DOHH2 (cell line): ENCODE data around the gene NRF1.

Source experiments
- H3F3A ChIP-seq: fragments of 200-600 bp; sonication (generic), shearing (Covaris generic); 2 replicates; pipeline ENCODE4 v1.6.0; 2016; ENCODE audit warnings: antibody characterized with exemption, mild to moderate bottlenecking; ENCODE audit not compliant: control insufficient read depth, insufficient read depth
- H3K27ac ChIP-seq: fragments of 200-600 bp; sonication (generic); 2 replicates; pipeline ENCODE4 v1.5.1; 2014; ENCODE audit warnings: low read depth, mild to moderate bottlenecking, low read length, moderate library complexity
- H3K27me3 ChIP-seq: fragments of 200-600 bp; sonication (generic); 2 replicates; pipeline ENCODE4 v1.6.1; 2014; ENCODE audit warnings: mild to moderate bottlenecking, low read length, mixed read lengths; ENCODE audit not compliant: control insufficient read depth
- H3K36me3 ChIP-seq: fragments of 200-600 bp; sonication (generic); 2 replicates; pipeline ENCODE4 v1.6.1; 2014; ENCODE audit warnings: mild to moderate bottlenecking, low read length, moderate library complexity, mixed read lengths; ENCODE audit not compliant: control insufficient read depth
- H3K4me1 ChIP-seq: fragments of 200-600 bp; sonication (generic); 2 replicates; pipeline ENCODE4 v1.6.1; 2014; ENCODE audit warnings: mild to moderate bottlenecking, low read length, mixed read lengths; ENCODE audit not compliant: control insufficient read depth
- H3K4me2 ChIP-seq: fragments of 200-600 bp; sonication (generic); 2 replicates; pipeline ENCODE4 v1.6.0; 2014; ENCODE audit warnings: mild to moderate bottlenecking, low read length, moderate library complexity
- H3K4me3 ChIP-seq: fragments of 200-600 bp; sonication (generic); 2 replicates; pipeline ENCODE4 v1.5.1; 2014; ENCODE audit warnings: mild to moderate bottlenecking, low read length, mixed read lengths
- H3K79me2 ChIP-seq: fragments of 200-600 bp; sonication (generic); 2 replicates; pipeline ENCODE4 v1.6.1; 2014; ENCODE audit warnings: mild to moderate bottlenecking, low read length, mixed read lengths; ENCODE audit not compliant: control insufficient read depth
- H3K9me2 ChIP-seq: fragments of 200-600 bp; sonication (generic); replicated peaks from 2 replicates; pipeline ENCODE4 v1.6.1; 2014; ENCODE audit warnings: mild to moderate bottlenecking, low read length, mixed read lengths; ENCODE audit not compliant: control insufficient read depth
- H3K9me3 ChIP-seq: fragments of 200-600 bp; sonication (generic); 2 replicates; pipeline ENCODE4 v1.6.1; 2014; ENCODE audit warnings: antibody characterized with exemption, low read length, mixed read lengths; ENCODE audit not compliant: control insufficient read depth, insufficient read depth
- H4K20me1 ChIP-seq: fragments of 200-600 bp; sonication (generic); 2 replicates; pipeline ENCODE4 v1.6.0; 2014; ENCODE audit warnings: low read depth, mild to moderate bottlenecking, antibody characterized with exemption, low read length, moderate library complexity; ENCODE audit not compliant: control insufficient read depth, insufficient read depth
- EZH2phosphoT487 ChIP-seq: fragments of 200-600 bp; sonication (generic); IDR thresholded peaks from 2 replicates; pipeline ENCODE4 v1.6.1; 2017; ENCODE audit warnings: borderline replicate concordance, mild to moderate bottlenecking, antibody characterized with exemption, low read length, moderate library complexity, mixed read lengths
- TF ChIP-seq, protein P1 (sequence below): fragments of 200-600 bp; sonication (generic); IDR thresholded peaks from one replicate; pipeline ENCODE4 v1.5.1; 2014; ENCODE audit warnings: antibody characterized with exemption, mild to moderate bottlenecking, low read depth, low read length; ENCODE audit not compliant: poor library complexity, severe bottlenecking

Gene NRF1

DNA sequence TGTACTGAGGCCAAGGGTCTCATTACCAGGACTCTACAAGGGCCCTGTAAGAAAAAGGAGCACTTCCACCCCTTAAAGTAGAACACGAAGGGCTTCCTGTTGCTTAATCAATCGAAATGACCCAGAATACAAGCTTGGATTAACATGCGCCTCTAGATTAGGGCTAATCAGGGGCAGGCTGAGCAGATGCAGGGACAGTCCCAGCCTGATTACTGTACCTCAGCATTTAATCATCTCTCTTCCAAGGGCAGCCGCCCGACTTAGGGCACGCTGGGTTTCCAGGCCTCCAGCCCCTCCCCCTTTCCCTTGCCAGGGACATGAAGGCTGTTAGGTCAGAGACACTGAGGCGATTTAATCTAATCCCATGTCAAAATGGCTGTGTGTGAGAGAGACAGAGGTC, 138.6 kb downstream of the NRF1 start:
- Histone ChIP-seq H3K9me2 (no peaks in the 10 kb centered on the region), H3K36me3 (peaks cover 12% of the 10 kb centered on the region), H3F3A (no peaks in the 10 kb centered on the region), H3K4me1 (no peaks in the 10 kb centered on the region), H3K9me3 (no peaks in the 10 kb centered on the region), H3K4me3 (no peak overlapping the region), H3K79me2 (no peaks in the 10 kb centered on the region), H4K20me1 (no peaks in the 10 kb centered on the region), H3K27me3 (no peaks in the 10 kb centered on the region), H3K27ac (no peak overlapping the region), H3K4me2 (no peak overlapping the region)
- TF ChIP-seq, protein P1, sequence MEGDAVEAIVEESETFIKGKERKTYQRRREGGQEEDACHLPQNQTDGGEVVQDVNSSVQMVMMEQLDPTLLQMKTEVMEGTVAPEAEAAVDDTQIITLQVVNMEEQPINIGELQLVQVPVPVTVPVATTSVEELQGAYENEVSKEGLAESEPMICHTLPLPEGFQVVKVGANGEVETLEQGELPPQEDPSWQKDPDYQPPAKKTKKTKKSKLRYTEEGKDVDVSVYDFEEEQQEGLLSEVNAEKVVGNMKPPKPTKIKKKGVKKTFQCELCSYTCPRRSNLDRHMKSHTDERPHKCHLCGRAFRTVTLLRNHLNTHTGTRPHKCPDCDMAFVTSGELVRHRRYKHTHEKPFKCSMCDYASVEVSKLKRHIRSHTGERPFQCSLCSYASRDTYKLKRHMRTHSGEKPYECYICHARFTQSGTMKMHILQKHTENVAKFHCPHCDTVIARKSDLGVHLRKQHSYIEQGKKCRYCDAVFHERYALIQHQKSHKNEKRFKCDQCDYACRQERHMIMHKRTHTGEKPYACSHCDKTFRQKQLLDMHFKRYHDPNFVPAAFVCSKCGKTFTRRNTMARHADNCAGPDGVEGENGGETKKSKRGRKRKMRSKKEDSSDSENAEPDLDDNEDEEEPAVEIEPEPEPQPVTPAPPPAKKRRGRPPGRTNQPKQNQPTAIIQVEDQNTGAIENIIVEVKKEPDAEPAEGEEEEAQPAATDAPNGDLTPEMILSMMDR, result no peak
- TF ChIP-seq EZH2phosphoT487, result no peak

DNA sequence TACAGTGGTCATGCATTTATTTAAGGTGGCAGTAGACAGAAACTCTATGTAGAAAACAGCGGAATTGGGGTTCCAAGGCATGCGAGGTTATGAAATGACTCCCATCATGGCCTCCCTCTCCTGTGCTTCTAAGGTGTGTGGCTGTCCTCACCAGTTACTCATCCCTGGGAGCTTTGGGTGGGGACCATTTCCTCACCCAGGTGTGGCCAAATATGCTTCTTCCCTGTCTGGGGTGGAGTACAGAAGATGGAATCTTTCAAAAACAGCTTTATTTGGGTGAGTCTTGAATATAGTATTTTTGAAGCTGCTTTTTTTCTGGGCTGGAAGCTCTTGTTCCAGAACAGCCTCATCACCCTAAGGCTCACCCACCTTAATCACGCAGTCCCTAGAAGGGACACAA, 139.0 kb downstream of the NRF1 start:
- no peaks in the 10 kb centered on the region for H3K9me2 ChIP-seq
- H3K4me2 ChIP-seq, result no peak overlapping the region
- H3K79me2 ChIP-seq, result no peaks in the 10 kb centered on the region
- H3K27ac ChIP-seq, result no peak overlapping the region
- H3K27me3 ChIP-seq, result no peaks in the 10 kb centered on the region
- no peaks in the 10 kb centered on the region for H3K4me1 ChIP-seq
- peaks cover 14% of the 10 kb centered on the region for H3K36me3 ChIP-seq
- no peak for TF ChIP-seq EZH2phosphoT487
- H3F3A ChIP-seq, result no peaks in the 10 kb centered on the region
- H3K4me3 ChIP-seq, result no peak overlapping the region
- no peaks in the 10 kb centered on the region for H3K9me3 ChIP-seq
- H4K20me1 ChIP-seq, result no peaks in the 10 kb centered on the region

DNA sequence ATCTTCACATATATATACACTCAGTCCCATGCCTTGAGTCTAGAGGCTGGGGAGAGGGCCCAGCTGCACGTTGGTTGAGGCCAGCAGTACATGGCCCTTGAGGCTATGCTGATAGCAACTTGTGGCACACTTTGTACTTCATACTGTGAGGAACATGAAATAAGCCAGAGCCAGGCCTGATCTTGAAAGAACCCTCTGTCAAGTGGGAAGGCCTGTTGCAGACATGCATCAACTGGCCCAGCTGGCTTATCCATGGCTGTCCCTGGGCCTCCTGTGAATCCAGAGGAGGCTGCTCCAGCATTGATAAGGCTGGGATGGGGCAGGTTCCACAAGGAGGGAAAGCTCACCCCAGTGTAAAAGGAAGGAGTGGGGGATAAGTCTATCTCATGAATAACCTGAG, 140.4 kb downstream of the NRF1 start:
- no peaks in the 10 kb centered on the region for H3K9me2 ChIP-seq

DNA sequence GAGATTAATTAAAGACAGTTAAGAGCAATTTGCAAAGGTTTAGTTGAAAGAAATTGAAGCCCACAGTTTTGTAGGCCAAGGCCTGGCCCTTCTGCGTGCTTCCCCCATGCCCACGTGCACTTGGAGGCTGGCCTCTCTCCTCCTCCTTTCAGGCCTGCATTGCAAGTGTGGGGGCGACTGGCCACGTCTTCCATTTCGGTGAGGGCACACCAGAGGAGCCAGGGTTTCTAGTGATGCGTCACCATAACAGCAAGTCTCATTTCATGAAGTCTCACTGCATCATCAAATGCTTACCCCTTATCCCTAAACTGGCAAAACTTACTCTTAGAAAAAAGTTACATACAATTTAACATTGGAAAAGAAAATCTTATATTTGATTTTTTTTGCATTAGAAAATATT, 141.2 kb downstream of the NRF1 start:
- no peaks in the 10 kb centered on the region for H3F3A ChIP-seq
- no peaks in the 10 kb centered on the region for H3K4me1 ChIP-seq
- no peaks in the 10 kb centered on the region for H3K27me3 ChIP-seq
- no peak overlapping the region for H3K4me3 ChIP-seq
- H3K9me3 ChIP-seq, result no peaks in the 10 kb centered on the region
- H3K36me3 ChIP-seq, result peaks cover 14% of the 10 kb centered on the region; the same call in 1 of the 2 replicates
- no peaks in the 10 kb centered on the region for H3K9me2 ChIP-seq
- H3K79me2 ChIP-seq, result no peaks in the 10 kb centered on the region
- no peaks in the 10 kb centered on the region for H4K20me1 ChIP-seq
- TF ChIP-seq, protein P1, result no peak
- TF ChIP-seq EZH2phosphoT487, result no peak
- H3K4me2 ChIP-seq, result no peak overlapping the region
- no peak overlapping the region for H3K27ac ChIP-seq

More for the DNA sequence above, 140.4 kb downstream of the NRF1 start:
- no peak overlapping the region for H3K27ac ChIP-seq
- H3F3A ChIP-seq, result no peaks in the 10 kb centered on the region
- peaks cover 21% of the 10 kb centered on the region for H3K36me3 ChIP-seq
- no peaks in the 10 kb centered on the region for H3K9me3 ChIP-seq
- H3K27me3 ChIP-seq, result no peaks in the 10 kb centered on the region
- H3K4me3 ChIP-seq, result no peak overlapping the region
- no peaks in the 10 kb centered on the region for H3K4me1 ChIP-seq
- TF ChIP-seq, protein P1, result no peak
- H4K20me1 ChIP-seq, result no peaks in the 10 kb centered on the region
- no peak overlapping the region for H3K4me2 ChIP-seq
- H3K79me2 ChIP-seq, result no peaks in the 10 kb centered on the region
